GM19193 (cell line): ENCODE data around the gene ZCCHC3.
A peak's percentile ranks its signal among the peaks of the same experiment; 100 is the strongest.

ENCODE experiments used
- POLR2A ChIP-seq: IDR thresholded peaks from 4 replicates; pipeline ENCODE4 v1.6.1; 2011; ENCODE audit not compliant: insufficient read depth, insufficient read length; ENCODE audit errors: extremely low read depth

The ZCCHC3 gene

GRCh38 chr20:276620-277495 is 20.5 kb upstream of the ZCCHC3 start:
- no peak for TF ChIP-seq POLR2A

- TF ChIP-seq POLR2A = no peak
These were observed 19.9 kb upstream of the ZCCHC3 start for GRCh38 chr20:277496-277781.

DNA sequence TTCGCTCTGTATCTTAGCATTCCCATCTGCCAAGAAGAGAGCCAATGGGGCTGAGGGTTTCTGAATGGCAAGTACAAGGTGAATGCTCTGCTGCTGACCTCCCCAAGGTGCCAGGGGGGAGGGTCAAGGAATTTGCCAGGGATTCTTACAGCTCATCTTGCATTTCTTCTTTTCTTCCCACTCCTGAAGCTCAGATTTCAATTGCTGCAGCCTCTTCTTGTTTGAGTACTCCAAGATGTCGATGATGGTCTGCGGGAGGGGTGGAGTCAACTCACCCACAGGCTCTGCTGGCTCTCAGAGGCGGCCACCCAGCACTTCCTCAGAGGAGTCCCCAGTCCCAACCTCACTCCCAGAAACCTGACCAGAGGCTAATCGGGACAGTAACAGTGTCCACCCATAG is 19.2 kb upstream of the ZCCHC3 start:
- TF ChIP-seq POLR2A = no peak

- no peak for TF ChIP-seq POLR2A
These were observed 18.5 kb upstream of the ZCCHC3 start for GRCh38 chr20:278607-279571.

DNA sequence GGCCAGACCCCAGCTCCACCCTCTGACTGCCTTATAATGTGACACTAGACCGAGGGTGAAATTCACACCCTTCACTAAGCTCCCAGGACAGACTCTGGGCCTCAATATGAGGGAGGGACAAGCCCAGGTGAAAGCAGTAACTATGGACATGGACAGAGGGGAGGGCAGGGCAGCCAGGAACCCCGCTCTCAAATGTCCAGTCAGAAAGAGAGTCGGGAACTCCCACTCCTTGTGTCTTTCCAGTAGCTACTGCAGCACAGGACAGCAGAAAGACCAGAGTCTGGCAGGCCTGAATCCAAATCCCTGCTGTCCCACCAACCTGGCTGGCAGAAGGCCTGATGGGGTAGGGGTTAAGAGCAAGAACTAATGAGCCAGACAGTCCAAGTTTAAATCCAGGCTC is 13.2 kb upstream of the ZCCHC3 start:
- TF ChIP-seq POLR2A = no peak

DNA sequence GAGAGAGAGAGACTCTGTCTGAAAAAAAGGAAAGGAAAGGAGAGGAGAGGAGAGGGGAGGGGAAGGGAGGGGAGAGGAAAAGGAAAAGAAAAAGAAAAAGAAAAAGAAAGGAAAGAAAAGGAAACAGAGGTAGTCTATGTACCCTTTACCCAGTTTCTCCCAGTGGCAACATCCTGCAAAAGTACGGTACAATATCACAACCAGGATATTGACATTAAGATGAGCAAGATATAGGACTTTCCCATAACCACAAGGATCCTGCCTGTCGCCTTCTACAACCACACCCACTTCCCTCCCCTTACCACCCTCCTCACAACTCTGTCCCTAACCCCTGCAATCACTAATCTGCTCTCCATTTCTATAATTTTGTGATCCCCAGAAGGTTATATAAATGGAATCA is 10.9 kb upstream of the ZCCHC3 start:
- no peak for TF ChIP-seq POLR2A

DNA sequence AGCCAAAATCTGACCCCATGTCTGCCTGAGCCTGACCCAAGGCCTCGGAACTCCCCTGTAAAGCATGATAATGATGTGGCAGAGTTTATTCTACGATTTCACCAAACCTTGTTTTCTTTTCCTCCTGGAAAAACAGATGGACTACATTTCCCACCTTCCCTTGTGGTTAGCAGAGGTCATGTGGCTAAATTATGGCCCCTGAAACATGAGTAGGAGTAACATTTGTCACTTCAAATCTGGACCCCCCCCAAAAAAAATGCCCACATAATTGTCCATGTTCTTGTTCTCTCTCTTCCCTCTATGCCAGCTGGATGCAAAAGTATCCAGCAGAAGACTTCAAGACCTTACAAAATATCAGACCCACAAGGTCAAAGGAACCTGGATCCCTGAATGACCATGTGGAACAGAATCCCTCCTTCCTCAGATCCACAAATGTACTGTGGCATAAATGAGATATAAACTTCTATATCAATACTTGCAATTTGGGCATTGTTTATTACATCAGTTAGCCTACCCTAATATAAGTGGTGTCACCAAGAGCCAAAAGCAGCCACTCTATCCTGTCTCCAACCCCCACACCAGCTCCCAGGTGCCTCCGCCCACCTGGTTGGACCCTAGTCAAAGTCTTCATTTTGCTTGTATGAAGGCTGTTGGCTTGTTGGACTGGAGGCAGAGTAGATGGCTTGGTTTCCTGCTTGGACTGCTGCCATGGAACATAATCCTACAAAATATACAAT is 8.2 kb upstream of the ZCCHC3 start:
- TF ChIP-seq POLR2A = no peak

GRCh38 chr20:289693-290083 is 7.7 kb upstream of the ZCCHC3 start:
- no peak for TF ChIP-seq POLR2A

DNA sequence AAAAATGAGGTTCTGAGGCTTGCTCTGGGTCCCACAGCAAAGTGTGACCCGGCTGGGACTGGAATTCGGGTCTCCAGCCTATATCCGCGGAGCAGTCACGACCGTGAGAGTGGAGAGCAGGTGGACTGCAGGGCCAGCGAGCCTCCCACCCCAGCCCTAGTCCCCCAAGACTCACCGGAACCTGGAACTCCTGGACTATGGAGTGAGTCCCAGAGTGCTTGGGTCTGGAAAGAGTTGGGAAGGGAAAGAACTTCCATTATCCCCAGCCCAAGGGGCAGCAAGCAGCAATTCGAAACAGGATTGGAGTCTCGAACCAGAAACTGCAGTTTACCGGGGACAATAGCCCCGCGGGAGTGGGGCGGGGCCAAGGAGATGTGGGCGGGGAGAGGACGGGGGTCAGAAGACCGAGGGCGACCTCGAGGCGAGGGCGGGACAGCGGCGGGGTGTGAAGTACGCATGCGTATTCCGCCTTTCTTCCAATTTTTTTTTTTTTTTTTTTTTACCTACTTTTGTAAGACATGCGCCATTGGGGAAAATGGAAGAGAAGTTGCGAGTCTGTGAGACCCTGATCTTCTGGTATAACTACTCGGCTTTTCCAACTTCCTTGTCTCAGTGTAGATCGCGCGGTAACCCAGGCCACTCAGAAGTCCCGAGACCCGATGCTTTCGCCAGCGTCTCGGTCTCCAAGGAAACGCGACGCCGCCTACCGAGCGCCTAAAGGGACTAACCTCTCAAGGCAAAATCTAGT is 7.1 kb upstream of the ZCCHC3 start, which contains the start of gene C20orf96:
C20orf96 (minus strand) TSS at position 667 of the 748 bp plus-strand sequence; CDS start at position 527, 140 bp downstream.
- peak; percentile 48 for TF ChIP-seq POLR2A

DNA sequence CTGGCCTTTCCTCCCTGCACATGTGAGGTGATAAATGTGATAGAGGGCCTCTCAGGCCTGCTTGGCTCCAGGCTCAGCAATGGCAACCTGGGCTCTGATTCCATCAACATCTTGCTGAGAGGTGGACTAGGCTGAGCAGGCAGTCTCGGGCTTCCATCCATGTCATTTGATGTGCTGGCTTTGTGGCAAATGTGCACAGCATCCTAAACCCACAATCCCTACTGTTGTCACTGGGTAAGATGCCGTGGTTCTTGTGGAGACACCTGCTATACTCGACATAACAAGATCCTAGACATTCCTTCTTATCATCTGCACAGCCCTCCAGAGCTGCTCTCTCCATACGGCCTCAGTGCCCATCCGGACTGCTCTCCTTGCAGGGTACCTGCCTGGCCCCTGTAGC is 2.8 kb upstream of the ZCCHC3 start:
- TF ChIP-seq POLR2A = no peak

DNA sequence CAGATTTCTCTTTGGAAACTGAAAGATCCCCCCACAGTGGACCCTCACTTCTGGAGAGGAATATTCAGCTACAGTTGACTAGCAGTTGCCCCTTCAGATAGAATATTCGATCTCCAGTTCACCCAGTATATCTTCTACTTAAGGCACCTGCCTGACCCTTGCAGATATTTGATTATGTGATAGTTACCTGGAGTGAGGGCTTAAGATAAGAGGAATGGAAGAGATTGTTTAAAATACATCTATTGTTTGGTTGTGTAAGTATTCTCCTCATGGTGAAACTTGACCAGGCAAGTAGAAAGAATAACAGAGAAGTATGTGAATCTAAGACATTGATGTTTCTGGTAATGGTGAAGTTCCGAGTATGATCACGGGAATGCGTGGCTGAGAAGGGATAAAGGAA is 1.6 kb upstream of the ZCCHC3 start:
- TF ChIP-seq POLR2A = no peak

GRCh38 chr20:297925-298775 is 780 bp downstream of the ZCCHC3 start:
- peak; percentile 64 for TF ChIP-seq POLR2A

- TF ChIP-seq POLR2A = no peak
These were observed 1.5 kb downstream of the ZCCHC3 start for GRCh38 chr20:298776-299391.
